CD14-positive monocyte (primary cell): ENCODE data around the gene CHMP4B. TPM values are rescaled to one million over a fixed set of nuclear protein-coding genes. Genes with fewer than 3 reads are reported as not detected.

ENCODE experiments used
- DNase-seq, 3 donors: peaks; one replicate each; pipeline ENCODE4 v3.0.0-alpha.2; 2011 to 2022
- H2AFZ ChIP-seq: 2 replicates; pipeline ENCODE4 v1.6.0; 2012; ENCODE audit warnings: mild to moderate bottlenecking, low read depth, low read length, inconsistent platforms; ENCODE audit not compliant: insufficient read depth, poor library complexity, severe bottlenecking
- H3K27ac ChIP-seq, 2 donors: 1 replicate in 1 of 2; 2 replicates in 1 of 2; pipeline ENCODE4 v1.5.1; 2012 to 2013; ENCODE audit warnings: low read length in 2 of 2, control low read depth in 1 of 2, inconsistent platforms in 1 of 2, low read depth in 1 of 2, mild to moderate bottlenecking in 1 of 2
- H3K27me3 ChIP-seq, 2 donors: one replicate each; pipeline versions ENCODE4 v1.6.0 to v1.6.1; 2011 to 2013; ENCODE audit warnings: low read length in 2 of 2; ENCODE audit not compliant: control insufficient read depth in 2 of 2, insufficient read depth in 2 of 2
- H3K36me3 ChIP-seq, 2 donors: replicated peaks in 1 of 2; 1 replicate in 1 of 2; 2 replicates in 1 of 2; pipeline versions ENCODE4 v1.5.1 to v1.6.1; 2012 to 2013; ENCODE audit warnings: low read length in 2 of 2, control low read depth in 1 of 2, inconsistent platforms in 1 of 2, mild to moderate bottlenecking in 1 of 2; ENCODE audit not compliant: insufficient read depth in 2 of 2, control insufficient read depth in 1 of 2
- H3K4me1 ChIP-seq, 2 donors: 1 replicate in 1 of 2; 2 replicates in 1 of 2; pipeline versions ENCODE4 v1.5.1 to v1.6.1; 2012 to 2013; ENCODE audit warnings: low read length in 2 of 2, control low read depth in 1 of 2, inconsistent platforms in 1 of 2, mild to moderate bottlenecking in 1 of 2, moderate library complexity in 1 of 2; ENCODE audit not compliant: insufficient read depth in 2 of 2, control insufficient read depth in 1 of 2
- H3K4me2 ChIP-seq: replicated peaks from 2 replicates; pipeline ENCODE3; 2012; ENCODE audit warnings: low read length, moderate library complexity, mild to moderate bottlenecking; ENCODE audit not compliant: poor library complexity, severe bottlenecking; ENCODE audit errors: extremely low read depth
- H3K4me3 ChIP-seq, 3 experiments: fragments of 200-600 bp in 1 of 3; sonication (generic) in 1 of 3; replicated peaks in 1 of 3; 1 replicate in 2 of 3; 2 replicates in 1 of 3; pipeline ENCODE4 v1.5.1; 2011 to 2013; ENCODE audit warnings: low read length in 3 of 3, mild to moderate bottlenecking in 3 of 3, control low read depth in 2 of 3, low read depth in 2 of 3, inconsistent platforms in 1 of 3, moderate library complexity in 1 of 3
- H3K79me2 ChIP-seq: 2 replicates; pipeline ENCODE4 v1.6.0; 2012; ENCODE audit warnings: mild to moderate bottlenecking, control low read depth, inconsistent platforms, low read length, moderate library complexity; ENCODE audit not compliant: insufficient read depth
- H3K9ac ChIP-seq: 2 replicates; pipeline ENCODE4 v1.6.0; 2017; ENCODE audit warnings: low read length, mild to moderate bottlenecking; ENCODE audit not compliant: insufficient read depth, poor library complexity, severe bottlenecking
- H3K9me3 ChIP-seq, 2 donors: replicated peaks in 1 of 2; 1 replicate in 1 of 2; 2 replicates in 1 of 2; pipeline versions ENCODE4 v1.5.1 to v1.6.1; 2012 to 2013; ENCODE audit warnings: low read length in 2 of 2, control low read depth in 1 of 2; ENCODE audit not compliant: control insufficient read depth in 1 of 2, insufficient read depth in 1 of 2
- H4K20me1 ChIP-seq: 2 replicates; pipeline ENCODE4 v1.6.0; 2012; ENCODE audit warnings: mild to moderate bottlenecking, low read length, control low read depth, moderate library complexity; ENCODE audit not compliant: insufficient read depth
- H3K27ac Mint-ChIP-seq, 7 donors: one replicate each; pipeline ENCODE4 v1.8.0; 2020; ENCODE audit warnings: mild to moderate bottlenecking in 7 of 7, mixed read lengths in 7 of 7, moderate library complexity in 6 of 7, inconsistent platforms in 2 of 7
- H3K27me3 Mint-ChIP-seq, 3 donors: one replicate each; pipeline ENCODE4 v1.8.0; 2021 to 2022; ENCODE audit warnings: low read depth in 3 of 3, mild to moderate bottlenecking in 3 of 3, mixed read lengths in 3 of 3, moderate library complexity in 3 of 3, inconsistent platforms in 1 of 3
- H3K36me3 Mint-ChIP-seq, 2 donors: one replicate each; pipeline ENCODE4 v1.8.0; 2020; ENCODE audit warnings: mixed read lengths in 2 of 2, inconsistent platforms in 1 of 2, mild to moderate bottlenecking in 1 of 2
- H3K4me1 Mint-ChIP-seq: one replicate; pipeline ENCODE4 v1.8.0; 2020; ENCODE audit warnings: mild to moderate bottlenecking, mixed read lengths
- H3K4me3 Mint-ChIP-seq, 2 donors: one replicate each; pipeline ENCODE4 v1.8.0; 2020; ENCODE audit warnings: mild to moderate bottlenecking in 2 of 2, mixed read lengths in 2 of 2, moderate library complexity in 1 of 2
- H3K9me3 Mint-ChIP-seq, 7 donors: one replicate each; pipeline ENCODE4 v1.8.0; 2020 to 2022; ENCODE audit warnings: mixed read lengths in 7 of 7, mild to moderate bottlenecking in 6 of 7, moderate library complexity in 6 of 7, inconsistent platforms in 2 of 7
- CTCF ChIP-seq: fragments of 200-600 bp; IDR thresholded peaks from one replicate; pipeline ENCODE4 v1.8.0; 2022; ENCODE audit warnings: antibody characterized with exemption, mild to moderate bottlenecking
- WGBS: methylation state at CpG from one replicate; pipeline ENCODE4 v1.1.5; 2013; ENCODE audit warnings: missing lambda C conversion rate; ENCODE audit not compliant: insufficient coverage; 5-methylcytosine and 5-hydroxymethylcytosine counted together
- intact Hi-C, 2 donors: fragments of 100-400 bp; cut with micrococcal nuclease; formaldehyde crosslinking; loops; one replicate each; pipeline versions ENCODE4 v1.15.0 to v1.15.1; 2023
- polyA plus RNA-seq, 3 donors: library from polyadenylated mRNA; depleted of rRNA in 1 of 3; unstranded in 2 of 3; stranded (reverse) in 1 of 3; fragments of 300-500 nt in 2 of 3; fragments of >200 nt in 1 of 3; fragmentation: Illumina TruSeq in 2 of 3; gene quantifications; 1 replicate in 2 of 3; 2 replicates in 1 of 3; pipeline ENCODE4 v1.2.3, GENCODE V29; 2012 to 2021

Gene CHMP4B
- polyA plus RNA-seq, 3 donors, result 7.1 to 181 (median 10.0) TPM

DNA sequence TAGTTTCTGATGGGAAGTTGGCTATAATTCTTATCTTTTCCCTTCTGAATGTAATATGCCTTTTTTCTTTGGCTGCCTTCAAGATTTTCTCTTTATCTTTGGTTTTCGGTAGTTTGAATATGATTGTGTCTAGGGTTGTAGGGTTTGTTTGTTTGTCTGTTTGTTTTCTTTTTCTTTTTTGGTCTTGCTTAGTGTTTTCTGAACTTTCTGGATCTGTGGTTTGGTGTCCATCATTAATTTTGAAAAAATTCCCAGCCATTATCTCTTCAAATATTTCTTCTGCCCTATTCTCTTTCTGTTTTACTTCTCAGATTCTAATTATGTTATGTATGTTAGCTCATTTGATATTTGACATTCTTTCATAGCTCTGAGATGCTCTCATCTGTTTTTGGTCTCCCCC, 79.4 kb downstream of the CHMP4B start:
- Histone ChIP-seq H3K4me3 (no peak overlapping the region), H3K9me3 (peaks cover 0 to 4% of the 10 kb centered on the region in 2 donors), H3K27ac (no peak overlapping the region), H3K36me3 (no peaks in the 10 kb centered on the region), H4K20me1 (no peaks in the 10 kb centered on the region), H3K79me2 (no peaks in the 10 kb centered on the region), H2AFZ (no peak overlapping the region), H3K4me1 (no peaks in the 10 kb centered on the region), H3K27me3 (peaks cover 0 to 2% of the 10 kb centered on the region in 2 donors), H3K4me2 (no peak overlapping the region), H3K9ac (no peak overlapping the region)
- Mint-ChIP-seq H3K36me3 (no peaks in the 10 kb centered on the region), H3K9me3 (peaks cover 2 to 17% (median 8%) of the 10 kb centered on the region in 7 donors), H3K27me3 (peaks cover 3 to 21% (median 3%) of the 10 kb centered on the region in 3 donors), H3K4me3 (no peak overlapping the region), H3K4me1 (no peaks in the 10 kb centered on the region), H3K27ac (no peak overlapping the region)
- intact Hi-C loops, result no loop called here
- TF ChIP-seq CTCF, result no peak
- no CpG with 5 or more reads among the region's 1 CpG for WGBS
- DNase-seq, result no peak

- H3K9me3 Mint-ChIP-seq, result peaks cover 2 to 17% (median 9%) of the 10 kb centered on the region in 7 donors
- WGBS, result no CpG with 5 or more reads among the region's 4 CpGs
- H3K9me3 ChIP-seq, result peaks cover 0 to 4% of the 10 kb centered on the region in 2 donors
These were observed 82.2 kb downstream of the CHMP4B start for GRCh38 chr20:33893314-33893713.

More at GRCh38 chr20:33893314-33893713, 82.2 kb downstream of the CHMP4B start:
- DNase-seq, result no peak
- Histone ChIP-seq H3K4me3 (no peak overlapping the region), H3K79me2 (no peaks in the 10 kb centered on the region), H3K4me1 (no peaks in the 10 kb centered on the region), H4K20me1 (no peaks in the 10 kb centered on the region), H3K27me3 (peaks cover 0 to 11% of the 10 kb centered on the region in 2 donors), H3K4me2 (no peak overlapping the region), H3K27ac (no peak overlapping the region), H3K36me3 (no peaks in the 10 kb centered on the region), H2AFZ (no peak overlapping the region), H3K9ac (no peak overlapping the region)
- Mint-ChIP-seq H3K27me3 (peaks cover 7 to 39% (median 11%) of the 10 kb centered on the region in 3 donors), H3K4me1 (no peaks in the 10 kb centered on the region), H3K27ac (no peak overlapping the region), H3K36me3 (no peaks in the 10 kb centered on the region), H3K4me3 (no peak overlapping the region)
- no peak for TF ChIP-seq CTCF
- intact Hi-C loops, result no loop called here
